ENCODE results near the gene DOP1A. TPM values are rescaled to one million over a fixed set of nuclear protein-coding genes. Genes with fewer than 3 reads are reported as not detected.

DOP1A gene
- total RNA-seq, 4 donors from 2014 or later, result 25.8 to 52.9 (median 40.6) TPM

DNA sequence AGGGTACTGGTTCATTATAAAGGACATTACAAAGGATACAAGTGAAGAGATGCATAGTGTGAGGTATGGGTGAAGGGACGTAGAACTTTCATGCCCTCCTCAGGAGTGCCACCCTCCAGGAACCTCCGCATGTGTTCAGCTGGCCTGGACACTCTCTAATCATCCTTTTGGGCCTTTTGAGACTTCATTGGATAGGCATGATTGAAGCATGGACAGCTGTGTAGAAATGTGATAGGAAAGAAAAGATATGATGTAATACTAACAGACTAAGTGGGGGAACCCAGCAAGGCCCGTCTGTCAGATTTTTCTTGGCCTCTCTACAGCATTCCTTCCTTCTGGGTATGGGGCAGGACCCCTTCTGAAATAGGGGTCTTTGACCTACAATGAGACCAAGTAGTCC, 31.1 kb downstream of the DOP1A start:
- H3K9me3 ChIP-seq, result no peaks in the 10 kb centered on the region
- no peak overlapping the region for H3K4me3 ChIP-seq
- intact Hi-C loops (cut with DNase I; ENCODE audit: low total_unique reads), result no loop called here
- in situ Hi-C loops (cut with MboI; ENCODE audit: low pct_ligation_motif_present in 1 of 4, low pct_unique_long_range_greater_than_20kb in 1 of 4, low sequenced_read_pairs in 3 of 4), result no loop called here
- 97% methylated on average over 3 of the region's 3 CpGs for WGBS, 2 donors (ENCODE audit: low coverage in 1 of 2)
- no peak overlapping the region for H3K27ac ChIP-seq
- TF ChIP-seq POLR2AphosphoS5 (IDR thresholded peaks at IDR 0.05), result no peak
- TF ChIP-seq EP300 (IDR thresholded peaks at IDR 0.05; ENCODE audit: low read depth), result no peak
- no peak for TF ChIP-seq POLR2A (IDR thresholded peaks at IDR 0.05)
- TF ChIP-seq, protein P1, sequence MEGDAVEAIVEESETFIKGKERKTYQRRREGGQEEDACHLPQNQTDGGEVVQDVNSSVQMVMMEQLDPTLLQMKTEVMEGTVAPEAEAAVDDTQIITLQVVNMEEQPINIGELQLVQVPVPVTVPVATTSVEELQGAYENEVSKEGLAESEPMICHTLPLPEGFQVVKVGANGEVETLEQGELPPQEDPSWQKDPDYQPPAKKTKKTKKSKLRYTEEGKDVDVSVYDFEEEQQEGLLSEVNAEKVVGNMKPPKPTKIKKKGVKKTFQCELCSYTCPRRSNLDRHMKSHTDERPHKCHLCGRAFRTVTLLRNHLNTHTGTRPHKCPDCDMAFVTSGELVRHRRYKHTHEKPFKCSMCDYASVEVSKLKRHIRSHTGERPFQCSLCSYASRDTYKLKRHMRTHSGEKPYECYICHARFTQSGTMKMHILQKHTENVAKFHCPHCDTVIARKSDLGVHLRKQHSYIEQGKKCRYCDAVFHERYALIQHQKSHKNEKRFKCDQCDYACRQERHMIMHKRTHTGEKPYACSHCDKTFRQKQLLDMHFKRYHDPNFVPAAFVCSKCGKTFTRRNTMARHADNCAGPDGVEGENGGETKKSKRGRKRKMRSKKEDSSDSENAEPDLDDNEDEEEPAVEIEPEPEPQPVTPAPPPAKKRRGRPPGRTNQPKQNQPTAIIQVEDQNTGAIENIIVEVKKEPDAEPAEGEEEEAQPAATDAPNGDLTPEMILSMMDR (IDR thresholded peaks at IDR 0.05), result no peak
- no peaks in the 10 kb centered on the region for H3K27me3 ChIP-seq
- no peaks in the 10 kb centered on the region for H3K4me1 ChIP-seq
- DNase-seq, result no peak
- H3K36me3 ChIP-seq, result peaks cover 0 to 11% (median 3%) of the 10 kb centered on the region in 4 donors

DNA sequence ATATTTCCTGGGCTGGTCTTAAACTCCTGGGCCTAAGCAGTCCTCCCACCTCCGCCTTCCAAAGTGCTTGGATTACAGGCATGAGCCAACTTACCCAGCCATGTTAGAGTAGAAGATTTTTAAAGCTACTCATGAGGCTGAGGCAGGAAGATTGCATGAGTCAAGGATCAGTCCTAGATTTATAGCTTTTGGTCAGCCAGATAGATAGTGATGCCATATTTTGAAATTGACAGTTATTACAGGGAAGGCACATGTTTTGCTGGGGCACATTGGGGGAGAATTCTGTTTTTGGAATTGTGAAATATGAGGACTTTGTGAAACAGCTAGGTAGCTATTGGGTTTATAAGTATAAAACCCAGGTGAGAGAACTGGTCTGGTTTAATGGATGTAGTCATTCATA, 40.9 kb downstream of the DOP1A start:
- no peaks in the 10 kb centered on the region for H3K9me3 ChIP-seq
- TF ChIP-seq EP300 (IDR thresholded peaks at IDR 0.05; ENCODE audit: low read depth) (no peak), POLR2AphosphoS5 (IDR thresholded peaks at IDR 0.05) (no peak), POLR2A (IDR thresholded peaks at IDR 0.05) (no peak)
- TF ChIP-seq, protein P1 (IDR thresholded peaks at IDR 0.05), result no peak
- no peak for DNase-seq
- intact Hi-C loops (cut with DNase I; ENCODE audit: low total_unique reads) (no loop called here), in situ Hi-C loops (cut with MboI; ENCODE audit: low pct_ligation_motif_present in 1 of 4, low pct_unique_long_range_greater_than_20kb in 1 of 4, low sequenced_read_pairs in 3 of 4) (no loop called here)
- H3K27ac ChIP-seq, result no peak overlapping the region
- WGBS, 2 donors (ENCODE audit: low coverage in 1 of 2), result 100% methylated on average over 1 of the region's 1 CpG; no CpG with 5 or more reads in 1 of the 2 donors
- H3K27me3 ChIP-seq, result no peaks in the 10 kb centered on the region
- no peaks in the 10 kb centered on the region for H3K4me1 ChIP-seq
- H3K4me3 ChIP-seq, result no peak overlapping the region
- peaks cover 0 to 35% (median 3%) of the 10 kb centered on the region in 4 donors for H3K36me3 ChIP-seq

DNA sequence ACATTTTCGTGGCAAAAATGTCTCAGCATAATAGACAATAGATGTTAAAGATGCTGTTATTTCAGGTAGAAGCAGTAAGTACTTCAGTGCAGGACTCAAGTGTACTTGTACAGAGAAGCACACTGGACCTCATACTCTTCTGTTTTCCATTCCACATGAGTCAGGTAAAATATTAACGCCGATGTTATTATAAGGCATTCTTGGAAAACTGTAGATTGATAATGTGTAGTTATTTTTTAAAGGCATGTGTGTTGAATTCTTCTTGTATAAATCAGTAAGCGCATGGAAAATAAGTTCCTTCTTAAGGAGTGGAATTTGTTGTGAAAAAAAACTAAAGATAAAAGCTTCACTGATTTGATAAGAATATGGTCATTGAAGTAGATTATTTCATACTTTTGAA, 45.8 kb downstream of the DOP1A start:
- Histone ChIP-seq H3K4me1 (no peaks in the 10 kb centered on the region), H3K9me3 (no peaks in the 10 kb centered on the region), H3K36me3 (peaks cover 0 to 24% (median 2%) of the 10 kb centered on the region in 4 donors), H3K27ac (no peak overlapping the region), H3K27me3 (no peaks in the 10 kb centered on the region), H3K4me3 (no peak overlapping the region)
- intact Hi-C loops (cut with DNase I; ENCODE audit: low total_unique reads) (no loop called here), in situ Hi-C loops (cut with MboI; ENCODE audit: low pct_ligation_motif_present in 1 of 4, low pct_unique_long_range_greater_than_20kb in 1 of 4, low sequenced_read_pairs in 3 of 4) (no loop called here)
- 70 to 75% methylated on average over 4 of the region's 4 CpGs for WGBS, 2 donors (ENCODE audit: low coverage in 1 of 2)
- no peak for DNase-seq
- TF ChIP-seq EP300 (IDR thresholded peaks at IDR 0.05; ENCODE audit: low read depth) (no peak), POLR2A (IDR thresholded peaks at IDR 0.05) (no peak), POLR2AphosphoS5 (IDR thresholded peaks at IDR 0.05) (no peak)
- TF ChIP-seq, protein P1 (IDR thresholded peaks at IDR 0.05), result no peak

DNA sequence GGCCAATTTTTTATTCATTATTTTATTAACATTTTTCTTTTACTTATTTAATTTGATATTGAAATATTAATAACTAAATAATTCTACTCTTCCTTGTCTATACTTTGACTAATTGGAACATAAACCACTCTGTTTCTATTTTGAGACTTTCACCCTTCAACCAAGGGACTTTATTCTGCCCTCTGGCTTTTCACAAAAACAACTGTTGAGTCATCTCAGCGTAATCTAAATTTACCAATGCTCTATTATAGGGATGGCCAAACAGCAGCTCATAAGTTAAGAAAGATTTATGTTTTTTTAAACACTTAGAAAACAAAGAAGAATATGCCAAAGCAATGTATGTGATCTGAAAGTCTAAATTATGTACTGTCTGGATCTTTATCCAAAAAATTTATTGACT, 46.7 kb downstream of the DOP1A start:
- Histone ChIP-seq H3K4me1 (no peaks in the 10 kb centered on the region), H3K27ac (no peak overlapping the region), H3K27me3 (no peaks in the 10 kb centered on the region), H3K36me3 (peaks cover 0 to 24% (median 2%) of the 10 kb centered on the region in 4 donors), H3K4me3 (no peak overlapping the region), H3K9me3 (no peaks in the 10 kb centered on the region)
- 81 to 100% methylated on average over 1 of the region's 1 CpG for WGBS, 2 donors (ENCODE audit: low coverage in 1 of 2)
- no peak for DNase-seq
- in situ Hi-C loops (cut with MboI; ENCODE audit: low pct_ligation_motif_present in 1 of 4, low pct_unique_long_range_greater_than_20kb in 1 of 4, low sequenced_read_pairs in 3 of 4) (no loop called here), intact Hi-C loops (cut with DNase I; ENCODE audit: low total_unique reads) (no loop called here)
- TF ChIP-seq EP300 (IDR thresholded peaks at IDR 0.05; ENCODE audit: low read depth), result no peak
- no peak for TF ChIP-seq POLR2A (IDR thresholded peaks at IDR 0.05)
- no peak for TF ChIP-seq POLR2AphosphoS5 (IDR thresholded peaks at IDR 0.05)
- TF ChIP-seq, protein P1 (IDR thresholded peaks at IDR 0.05), result no peak
